Renal cortex interstitium (tissue), 11 donors: ENCODE data around the gene EIF5. TPM values are rescaled to one million over a fixed set of nuclear protein-coding genes. Genes with fewer than 3 reads are reported as not detected.

Source experiments
- DNase-seq, 11 donors: peaks; one replicate each; pipeline ENCODE4 v3.0.0-alpha.2; 2013; ENCODE audit warnings: low read depth in 9 of 11, low spot score in 4 of 11; ENCODE audit errors: extremely low read depth in 1 of 11
- polyA plus RNA-seq, 3 donors: library from polyadenylated mRNA; unstranded; fragments of 120-200 nt; gene quantifications; one replicate each; pipeline ENCODE4 v1.2.1, GENCODE V29; 2013; ENCODE audit not compliant: insufficient read length in 3 of 3

The EIF5 gene
- polyA plus RNA-seq, 3 donors, result 224 to 256 (median 247) TPM

GRCh38 chr14:103301512-103302354 lies 32.3 kb upstream of the EIF5 start:
- no peak for DNase-seq

GRCh38 chr14:103302966-103303365 lies 31.1 kb upstream of the EIF5 start:
- DNase-seq, result no peak

- DNase-seq, result no peak
Observed at GRCh38 chr14:103304706-103305105, 29.3 kb upstream of the EIF5 start.

GRCh38 chr14:103308717-103309616 lies 25.1 kb upstream of the EIF5 start:
- no peak for DNase-seq

- DNase-seq, result no peak
Observed at GRCh38 chr14:103310576-103311095, 23.4 kb upstream of the EIF5 start.

GRCh38 chr14:103311171-103311997 lies 22.7 kb upstream of the EIF5 start:
- DNase-seq, result no peak

DNA sequence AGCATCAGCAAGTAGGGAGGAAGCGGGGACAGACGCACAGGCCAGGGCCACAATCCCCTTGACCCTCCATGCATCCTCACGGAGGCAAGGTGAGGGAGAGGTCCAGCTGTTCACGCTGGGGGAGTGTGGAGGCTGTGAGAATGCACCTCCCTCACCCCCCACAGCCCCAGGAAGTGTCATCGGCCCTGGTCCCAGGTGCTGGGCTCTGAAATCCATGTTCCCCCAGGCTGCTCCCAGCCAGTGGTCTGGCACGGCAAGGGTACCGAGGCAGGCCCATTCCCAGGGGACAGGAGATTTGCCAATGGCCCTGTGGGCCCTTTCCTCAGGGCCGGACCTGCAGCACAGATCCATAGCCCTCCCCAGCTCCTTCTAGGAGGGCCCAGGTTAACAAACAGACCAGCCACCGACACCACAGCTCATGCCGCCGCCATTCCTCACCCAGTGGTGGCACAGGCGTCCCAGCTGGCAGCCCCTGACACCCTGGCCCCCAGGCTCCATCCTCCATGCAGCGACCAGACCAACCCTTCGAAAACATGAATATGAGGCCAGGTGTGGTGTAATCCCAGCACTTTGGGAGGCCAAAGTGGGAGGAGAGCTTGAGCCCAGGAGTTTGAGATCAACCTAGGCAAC lies 21.9 kb upstream of the EIF5 start:
- no peak for DNase-seq

DNA sequence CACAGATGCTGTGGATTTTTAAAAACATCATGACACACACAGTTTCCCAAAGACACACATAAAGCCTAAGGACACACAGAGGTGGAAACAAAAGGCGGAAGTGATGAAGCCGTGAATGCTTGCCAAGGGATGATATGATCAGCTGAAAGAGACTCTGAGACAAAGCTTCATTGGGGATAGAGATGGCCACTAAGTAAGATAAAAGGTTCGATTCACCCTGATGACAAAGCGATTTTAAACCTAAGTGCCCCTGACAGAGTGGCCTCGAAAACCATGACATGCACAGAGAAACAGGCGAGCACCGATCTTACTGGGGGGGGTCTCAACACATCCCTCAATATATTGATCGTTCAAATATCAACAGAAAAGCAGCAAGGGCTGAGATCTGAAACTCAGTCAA lies 20.3 kb upstream of the EIF5 start:
- no peak for DNase-seq

- no peak for DNase-seq
Observed at GRCh38 chr14:103314496-103315277, 19.4 kb upstream of the EIF5 start.

DNA sequence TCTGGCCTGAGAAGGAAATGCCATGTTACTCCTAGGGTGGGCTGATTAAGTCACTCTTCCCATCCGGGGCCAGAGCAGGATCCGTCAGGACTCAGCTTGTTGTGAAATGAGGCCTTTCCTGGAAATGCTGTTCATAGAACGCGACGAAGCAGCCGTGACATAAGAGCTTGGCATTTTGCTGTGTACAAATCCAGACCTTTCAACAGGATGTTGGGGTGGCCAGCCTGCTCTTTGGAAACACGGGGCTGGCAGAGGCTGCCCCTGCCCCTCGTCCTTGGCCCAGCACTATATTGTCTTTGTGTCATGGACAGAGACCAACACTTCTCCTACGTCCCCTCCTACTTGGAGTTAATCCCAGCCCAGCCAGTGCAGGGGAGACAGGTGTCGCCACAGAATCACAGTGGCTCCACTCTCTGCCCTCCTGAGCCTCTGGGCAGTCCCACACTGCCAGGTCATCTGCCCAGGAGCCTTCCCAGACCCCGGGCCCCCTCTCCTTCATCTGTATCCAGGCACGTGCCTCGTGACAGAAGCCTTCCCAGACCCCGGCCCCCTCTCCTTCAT lies 18.6 kb upstream of the EIF5 start:
- DNase-seq, result no peak

- DNase-seq, result no peak
Observed at GRCh38 chr14:103315941-103316340, 18.1 kb upstream of the EIF5 start.

DNA sequence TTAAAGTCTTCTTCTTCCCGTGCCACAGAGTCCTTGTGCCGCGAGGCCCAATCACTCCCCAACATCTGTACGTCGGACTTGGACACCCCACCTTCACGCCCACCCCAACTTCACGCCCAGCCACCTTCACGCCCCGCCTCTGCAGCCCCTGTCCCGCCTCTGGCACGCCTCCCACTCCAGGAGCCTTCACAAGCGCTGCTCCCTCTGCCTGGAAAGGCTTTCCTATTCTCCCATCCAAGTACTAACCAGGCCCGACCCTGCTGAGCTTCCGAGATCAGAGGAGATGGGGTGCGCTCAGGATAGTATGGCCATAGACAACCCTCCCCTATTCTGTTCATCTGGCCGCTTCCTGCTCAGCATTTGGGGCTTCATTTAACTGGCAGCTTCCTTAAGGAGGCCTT lies 17.3 kb upstream of the EIF5 start:
- DNase-seq, result no peak

DNA sequence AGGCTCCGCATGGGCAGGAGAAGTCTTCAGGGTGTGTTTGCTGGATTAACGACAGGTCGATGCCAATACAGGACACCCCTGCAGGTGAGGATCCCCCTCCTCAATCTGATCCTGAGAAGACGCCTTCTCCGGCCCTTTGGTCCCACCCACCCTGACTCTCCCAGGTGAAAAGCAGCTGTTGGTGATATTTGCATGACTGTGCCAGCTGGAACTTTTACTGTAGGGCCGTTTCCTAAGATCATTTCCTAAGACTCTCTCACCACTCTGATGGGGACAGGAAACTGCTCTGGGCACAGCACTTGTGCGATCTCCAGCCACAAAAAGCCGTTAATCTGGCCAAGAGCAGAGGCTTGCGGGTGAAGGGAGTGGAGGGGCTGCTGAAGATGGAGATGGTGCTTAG lies 16.8 kb upstream of the EIF5 start:
- DNase-seq, result no peak

DNA sequence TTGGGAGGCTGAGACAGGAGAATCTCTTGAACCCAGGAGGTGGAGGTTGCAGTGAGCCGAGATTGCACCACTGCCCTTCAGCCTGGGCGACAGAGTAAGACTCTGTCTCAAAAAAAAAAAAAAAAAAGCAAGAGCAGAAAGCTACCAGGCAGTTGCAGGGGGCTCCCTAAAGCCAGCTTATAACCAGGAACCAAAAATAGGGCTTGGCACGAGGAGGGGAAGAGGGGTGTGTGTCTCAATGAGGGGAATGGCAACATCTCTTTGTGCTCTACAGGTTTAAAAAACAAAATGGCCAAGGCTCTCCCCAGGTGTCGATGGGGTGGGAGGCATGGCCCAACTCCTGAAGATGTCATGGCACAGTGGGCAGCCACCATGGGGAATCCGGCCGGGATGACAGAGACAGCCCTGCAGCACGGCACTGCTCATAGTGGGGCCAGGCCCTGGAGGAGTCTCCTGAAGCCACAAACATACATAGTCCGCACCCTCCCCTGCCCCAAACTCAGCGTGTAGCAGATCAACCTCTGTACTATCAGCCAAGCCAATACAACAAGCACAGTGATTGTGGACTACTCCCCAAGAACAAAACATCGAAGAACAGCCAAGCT lies 16.0 kb upstream of the EIF5 start:
- DNase-seq, result no peak

GRCh38 chr14:103318750-103319419 lies 15.2 kb upstream of the EIF5 start:
- no peak for DNase-seq

- DNase-seq, result no peak
Observed at GRCh38 chr14:103319422-103319821, 14.6 kb upstream of the EIF5 start.

DNA sequence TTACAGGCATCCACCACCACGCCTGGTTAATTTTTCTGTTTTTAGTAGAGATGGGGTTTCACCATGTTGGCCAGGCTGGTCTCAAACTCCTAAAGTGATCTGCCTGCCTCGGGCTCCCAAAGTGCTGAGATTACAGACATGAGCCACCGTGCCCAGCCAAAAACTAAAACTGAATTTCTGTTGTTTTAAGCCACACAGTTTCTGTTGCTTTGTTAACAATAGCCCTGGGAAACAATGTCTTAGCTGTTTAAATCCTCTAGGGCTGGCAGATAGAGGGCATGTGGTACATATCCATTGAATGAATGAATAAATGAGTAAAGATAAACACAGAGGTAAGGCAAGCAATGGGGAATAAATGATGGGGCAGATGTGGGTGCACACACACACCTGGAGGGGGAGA lies 8.0 kb upstream of the EIF5 start:
- DNase-seq, result no peak
